Natural killer cell (primary cell): ENCODE data around the gene MYH14. TPM values are rescaled to one million over a fixed set of nuclear protein-coding genes. Genes with fewer than 3 reads are reported as not detected.

ENCODE experiments used
- ATAC-seq, 3 donors: fragments of 150-1000 bp in 2 of 3; fragments of 200-7000 bp in 1 of 3; cut with Tn5 transposase; 1 replicate in 1 of 3; 2 replicates in 2 of 3; pipeline ENCODE4 v1.10.0; 2021; ENCODE audit warnings: mild to moderate bottlenecking in 2 of 3, moderate library complexity in 2 of 3
- DNase-seq, 2 donors: peaks; one replicate each; pipeline versions ENCODE4 v3.0.0 to v3.0.0-alpha.2; 2013 to 2021; ENCODE audit warnings: mixed read lengths in 1 of 2
- H3K27ac ChIP-seq: one replicate; pipeline ENCODE4 v1.5.1; 2013; ENCODE audit warnings: mild to moderate bottlenecking, low read length
- H3K27me3 ChIP-seq: one replicate; pipeline ENCODE4 v1.6.1; 2013; ENCODE audit warnings: low read length; ENCODE audit not compliant: control insufficient read depth, insufficient read depth
- H3K36me3 ChIP-seq: one replicate; pipeline ENCODE4 v1.6.1; 2013; ENCODE audit warnings: low read length; ENCODE audit not compliant: control insufficient read depth, insufficient read depth
- H3K4me1 ChIP-seq: one replicate; pipeline ENCODE4 v1.6.1; 2013; ENCODE audit warnings: low read length; ENCODE audit not compliant: control insufficient read depth, insufficient read depth
- H3K4me3 ChIP-seq: one replicate; pipeline ENCODE4 v1.5.1; 2013; ENCODE audit warnings: low read length
- H3K9me3 ChIP-seq: one replicate; pipeline ENCODE4 v1.6.1; 2013; ENCODE audit warnings: low read length; ENCODE audit not compliant: control insufficient read depth, insufficient read depth
- H3K27ac Mint-ChIP-seq, 2 donors: one replicate each; pipeline ENCODE4 v1.8.0; 2022; ENCODE audit warnings: mild to moderate bottlenecking in 2 of 2, mixed read lengths in 2 of 2, moderate library complexity in 1 of 2
- H3K27me3 Mint-ChIP-seq, 2 donors: one replicate each; pipeline ENCODE4 v1.8.0; 2022; ENCODE audit warnings: low read depth in 2 of 2, mixed read lengths in 2 of 2
- H3K36me3 Mint-ChIP-seq: one replicate; pipeline ENCODE4 v1.8.0; 2022; ENCODE audit warnings: mixed read lengths
- H3K4me1 Mint-ChIP-seq, 2 donors: one replicate each; pipeline ENCODE4 v1.8.0; 2022; ENCODE audit warnings: mixed read lengths in 2 of 2
- H3K4me3 Mint-ChIP-seq: one replicate; pipeline ENCODE4 v1.8.0; 2022; ENCODE audit warnings: mild to moderate bottlenecking, moderate library complexity, mixed read lengths
- H3K9me3 Mint-ChIP-seq, 2 donors: one replicate each; pipeline ENCODE4 v1.8.0; 2022; ENCODE audit warnings: mixed read lengths in 2 of 2
- WGBS: methylation state at CpG from one replicate; pipeline ENCODE4 v1.1.7; 2013; ENCODE audit warnings: missing lambda C conversion rate; ENCODE audit not compliant: insufficient coverage; 5-methylcytosine and 5-hydroxymethylcytosine counted together
- intact Hi-C: fragments of 100-400 bp; cut with micrococcal nuclease; formaldehyde crosslinking; loops from one replicate; pipeline ENCODE4 v1.14.2; 2022
- total RNA-seq, 4 donors: library from RNA; stranded (reverse); fragments of 120-200 nt in 1 of 4; gene quantifications; one replicate each; pipeline versions ENCODE4 v1.2.3 to v1.2.4, GENCODE V29; 2013 to 2022
- TF ChIP-seq, protein P1 (sequence below): fragments of 200-600 bp; IDR thresholded peaks from one replicate; pipeline ENCODE4 v1.8.0; 2022; ENCODE audit warnings: antibody characterized with exemption

The MYH14 gene
- total RNA-seq: not detected
- total RNA-seq (2013): not detected

GRCh38 chr19:50203281-50204080 lies at the start of gene MYH14:
Gene MYH14, plus strand, starts transcription at chr19:50203622. Its CDS starts 6,744 bp downstream, at chr19:50210366.
- H3K4me1 Mint-ChIP-seq: no peaks in the 10 kb centered on the region
- Histone ChIP-seq H3K4me3 (no peak within 1 kb of the TSS), H3K4me1 (no peaks in the 10 kb centered on the region), H3K27ac (no peak within 1 kb of the TSS), H3K9me3 (no peaks in the 10 kb centered on the region), H3K36me3 (no peaks in the 10 kb centered on the region), H3K27me3 (peaks cover 16% of the 10 kb centered on the region)
- peak within 1 kb of the TSS; percentile 21 for H3K4me3 Mint-ChIP-seq
- H3K36me3 Mint-ChIP-seq: no peaks in the 10 kb centered on the region
- H3K27me3 Mint-ChIP-seq: peaks cover 19 to 33% of the 10 kb centered on the region in 2 donors
- no peaks in the 10 kb centered on the region for H3K9me3 Mint-ChIP-seq
- ATAC-seq: peak; percentile 37 to 74 (median 46)
- 10% methylated on average over 78 of the region's 78 CpGs for WGBS
- TF ChIP-seq, protein P1, sequence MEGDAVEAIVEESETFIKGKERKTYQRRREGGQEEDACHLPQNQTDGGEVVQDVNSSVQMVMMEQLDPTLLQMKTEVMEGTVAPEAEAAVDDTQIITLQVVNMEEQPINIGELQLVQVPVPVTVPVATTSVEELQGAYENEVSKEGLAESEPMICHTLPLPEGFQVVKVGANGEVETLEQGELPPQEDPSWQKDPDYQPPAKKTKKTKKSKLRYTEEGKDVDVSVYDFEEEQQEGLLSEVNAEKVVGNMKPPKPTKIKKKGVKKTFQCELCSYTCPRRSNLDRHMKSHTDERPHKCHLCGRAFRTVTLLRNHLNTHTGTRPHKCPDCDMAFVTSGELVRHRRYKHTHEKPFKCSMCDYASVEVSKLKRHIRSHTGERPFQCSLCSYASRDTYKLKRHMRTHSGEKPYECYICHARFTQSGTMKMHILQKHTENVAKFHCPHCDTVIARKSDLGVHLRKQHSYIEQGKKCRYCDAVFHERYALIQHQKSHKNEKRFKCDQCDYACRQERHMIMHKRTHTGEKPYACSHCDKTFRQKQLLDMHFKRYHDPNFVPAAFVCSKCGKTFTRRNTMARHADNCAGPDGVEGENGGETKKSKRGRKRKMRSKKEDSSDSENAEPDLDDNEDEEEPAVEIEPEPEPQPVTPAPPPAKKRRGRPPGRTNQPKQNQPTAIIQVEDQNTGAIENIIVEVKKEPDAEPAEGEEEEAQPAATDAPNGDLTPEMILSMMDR: no peak
- peak in 1 of 2 donors; percentile 11 for DNase-seq
- intact Hi-C loops: no loop called here
- no peak within 1 kb of the TSS for H3K27ac Mint-ChIP-seq

- H3K9me3 ChIP-seq: peaks cover 5% of the 10 kb centered on the region
- no peak overlapping the region for H3K4me3 ChIP-seq
- Mint-ChIP-seq H3K27ac (no peak overlapping the region), H3K36me3 (no peaks in the 10 kb centered on the region), H3K4me3 (no peak overlapping the region), H3K4me1 (no peaks in the 10 kb centered on the region), H3K9me3 (peaks cover 0 to 2% of the 10 kb centered on the region in 2 donors), H3K27me3 (peaks cover 21 to 28% of the 10 kb centered on the region in 2 donors)
- no peak for DNase-seq
- H3K27me3 ChIP-seq: no peaks in the 10 kb centered on the region
- TF ChIP-seq, protein P1: no peak
- no peak overlapping the region for H3K27ac ChIP-seq
- intact Hi-C loops: no loop called here
- WGBS: 80% methylated on average over 14 of the region's 16 CpGs
- H3K36me3 ChIP-seq: no peaks in the 10 kb centered on the region
- no peak for ATAC-seq
- no peaks in the 10 kb centered on the region for H3K4me1 ChIP-seq
Measured at GRCh38 chr19:50154529-50154928, 48.9 kb upstream of the MYH14 start.

DNA sequence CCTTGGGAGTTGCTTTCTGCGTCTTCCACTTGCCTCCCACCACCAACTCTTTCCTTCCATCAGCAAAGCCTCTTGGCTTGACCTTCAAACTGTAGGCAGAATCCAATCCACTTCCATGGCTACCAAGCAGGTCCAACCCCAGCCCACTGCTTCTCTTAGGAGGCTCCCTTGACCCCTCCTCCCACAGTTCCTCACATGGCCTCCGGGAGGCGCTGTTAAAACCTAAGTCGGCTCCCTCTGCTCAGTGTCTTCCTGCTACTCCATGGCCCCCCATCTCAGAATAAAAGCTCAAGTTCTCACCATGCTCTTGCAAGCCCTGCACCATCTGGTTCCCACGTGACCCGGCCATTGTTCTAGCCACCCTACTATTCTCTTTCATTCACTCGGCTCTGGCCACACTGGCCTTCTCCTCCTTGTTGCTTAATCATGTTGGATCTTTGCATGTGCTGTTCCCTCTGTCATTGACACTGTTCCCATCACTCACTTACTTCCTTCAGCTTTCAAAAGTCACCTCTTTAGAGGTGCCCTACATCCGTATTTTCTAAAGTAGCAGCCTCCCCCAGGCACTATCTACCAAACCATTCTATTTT lies 47.8 kb upstream of the MYH14 start:
- Mint-ChIP-seq H3K9me3 (peaks cover 0 to 2% of the 10 kb centered on the region in 2 donors), H3K4me1 (no peaks in the 10 kb centered on the region), H3K36me3 (no peaks in the 10 kb centered on the region), H3K27me3 (peaks cover 14 to 22% of the 10 kb centered on the region in 2 donors), H3K27ac (no peak overlapping the region), H3K4me3 (no peak overlapping the region)
- DNase-seq (no peak), ATAC-seq (no peak)
- Histone ChIP-seq H3K9me3 (peaks cover 6% of the 10 kb centered on the region), H3K4me1 (no peaks in the 10 kb centered on the region), H3K36me3 (no peaks in the 10 kb centered on the region), H3K27me3 (no peaks in the 10 kb centered on the region), H3K4me3 (no peak overlapping the region), H3K27ac (no peak overlapping the region)
- WGBS: 86% methylated on average over 8 of the region's 8 CpGs
- intact Hi-C loops: no loop called here
- TF ChIP-seq, protein P1: no peak
